Measurements from ENCODE around the gene YKT6.

DNA sequence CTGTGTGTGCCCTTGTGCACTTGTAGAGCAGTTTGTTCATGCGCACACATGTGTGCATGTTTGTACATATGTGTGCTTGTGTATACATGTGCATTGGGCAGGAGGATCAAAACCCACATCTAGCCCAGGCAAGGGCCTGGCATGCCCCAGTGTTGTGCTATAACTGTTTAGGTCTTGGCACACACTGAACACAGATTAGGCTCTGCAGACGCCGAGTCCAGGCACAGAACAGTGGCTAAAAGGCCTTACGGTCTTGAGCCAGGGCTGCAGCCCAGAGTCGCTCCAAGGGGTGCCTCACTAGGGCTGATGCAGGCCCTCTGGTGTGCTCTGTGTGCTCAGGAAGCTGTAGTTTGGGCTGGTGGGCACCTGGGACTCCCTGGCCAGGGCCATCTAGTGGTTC lies 55.7 kb downstream of the YKT6 start:
- TF ChIP-seq, protein P1, sequence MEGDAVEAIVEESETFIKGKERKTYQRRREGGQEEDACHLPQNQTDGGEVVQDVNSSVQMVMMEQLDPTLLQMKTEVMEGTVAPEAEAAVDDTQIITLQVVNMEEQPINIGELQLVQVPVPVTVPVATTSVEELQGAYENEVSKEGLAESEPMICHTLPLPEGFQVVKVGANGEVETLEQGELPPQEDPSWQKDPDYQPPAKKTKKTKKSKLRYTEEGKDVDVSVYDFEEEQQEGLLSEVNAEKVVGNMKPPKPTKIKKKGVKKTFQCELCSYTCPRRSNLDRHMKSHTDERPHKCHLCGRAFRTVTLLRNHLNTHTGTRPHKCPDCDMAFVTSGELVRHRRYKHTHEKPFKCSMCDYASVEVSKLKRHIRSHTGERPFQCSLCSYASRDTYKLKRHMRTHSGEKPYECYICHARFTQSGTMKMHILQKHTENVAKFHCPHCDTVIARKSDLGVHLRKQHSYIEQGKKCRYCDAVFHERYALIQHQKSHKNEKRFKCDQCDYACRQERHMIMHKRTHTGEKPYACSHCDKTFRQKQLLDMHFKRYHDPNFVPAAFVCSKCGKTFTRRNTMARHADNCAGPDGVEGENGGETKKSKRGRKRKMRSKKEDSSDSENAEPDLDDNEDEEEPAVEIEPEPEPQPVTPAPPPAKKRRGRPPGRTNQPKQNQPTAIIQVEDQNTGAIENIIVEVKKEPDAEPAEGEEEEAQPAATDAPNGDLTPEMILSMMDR (IDR thresholded peaks at IDR 0.05) = no peak
- no peak for TF ChIP-seq EZH2 (IDR thresholded peaks at IDR 0.05; ENCODE audit: borderline replicate concordance, insufficient read depth, low read depth, low read length, poor library complexity, severe bottlenecking)

All from B cell (primary cell).